ES-I3 (cell line): ENCODE results near the gene ERV3-1.
"Not testable (repeated sequence)": the region's sequence is repeated elsewhere in the genome, so short reads cannot be mapped to it uniquely, and the experiment has no call there.

ENCODE experiments used
- H3K36me3 ChIP-seq: 2 replicates; pipeline ENCODE4 v1.6.1; 2013; ENCODE audit warnings: mild to moderate bottlenecking, low read length, control low read depth, moderate library complexity; ENCODE audit not compliant: insufficient read depth
- H3K4me1 ChIP-seq: 2 replicates; pipeline ENCODE4 v1.6.1; 2013; ENCODE audit warnings: mild to moderate bottlenecking, control low read depth, low read length; ENCODE audit not compliant: insufficient read depth
- H3K9ac ChIP-seq: 2 replicates; pipeline ENCODE4 v1.6.1; 2013; ENCODE audit warnings: low read depth, mild to moderate bottlenecking, low read length, moderate library complexity
- H3K9me3 ChIP-seq: 2 replicates; pipeline ENCODE4 v1.6.1; 2013; ENCODE audit warnings: mild to moderate bottlenecking, low read length, moderate library complexity; ENCODE audit not compliant: control insufficient read depth, insufficient read depth

ERV3-1 gene

DNA sequence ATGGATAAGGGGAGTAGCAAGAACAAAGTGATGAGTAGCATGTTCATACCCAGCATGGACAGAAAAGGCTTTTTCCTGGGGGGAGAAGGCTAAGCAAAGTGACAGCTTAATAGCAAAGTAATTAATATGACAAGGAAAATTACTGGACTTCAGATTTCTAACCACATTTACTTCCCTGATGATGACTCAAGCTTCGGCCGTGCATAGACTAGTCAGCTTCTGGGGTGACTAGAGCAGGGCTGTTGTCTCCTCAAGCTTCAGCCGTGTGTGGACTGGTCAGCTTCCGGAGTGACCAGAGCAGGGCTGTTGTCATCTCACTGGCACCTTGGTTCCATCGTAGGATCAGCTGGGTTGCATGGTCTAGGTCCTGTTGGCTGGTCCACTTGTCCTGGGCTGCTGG is 13.5 kb downstream of the ERV3-1 start:
- Histone ChIP-seq H3K9me3 (peaks cover 38% of the 10 kb centered on the region), H3K4me1 (no peaks in the 10 kb centered on the region)

DNA sequence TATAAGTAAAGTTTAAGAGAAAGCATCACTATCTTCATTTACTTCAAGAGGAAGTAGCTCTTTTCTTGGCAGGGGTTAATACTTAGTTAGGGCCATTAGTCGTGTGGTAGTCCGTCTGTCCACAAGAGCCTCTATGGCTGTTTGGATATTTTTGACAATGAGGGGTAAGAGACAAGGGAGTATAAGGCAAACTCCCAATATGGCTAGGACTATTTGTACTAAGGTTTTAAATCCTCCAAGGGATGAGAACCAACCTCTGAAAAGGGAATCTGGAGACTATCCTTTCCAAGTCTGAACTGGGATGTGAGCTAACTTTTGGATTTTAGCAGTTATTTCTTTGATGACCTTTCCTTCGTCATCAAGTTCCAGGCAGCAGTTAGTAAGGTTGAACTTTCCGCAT is 15.6 kb downstream of the ERV3-1 start, which contains the start of gene ZNF117:
Gene ZNF117 (minus strand): TSS at position 101 of the 400 bp plus-strand sequence.
- no peak within 1 kb of the TSS for H3K9ac ChIP-seq
- no peaks in the 10 kb centered on the region for H3K4me1 ChIP-seq
- peaks cover 7% of the 10 kb centered on the region; the same call in 1 of the 2 replicates for H3K36me3 ChIP-seq
- H3K9me3 ChIP-seq: peaks cover 38% of the 10 kb centered on the region

More for the DNA sequence above, 13.5 kb downstream of the ERV3-1 start:
- H3K9ac ChIP-seq: no peak overlapping the region
- peaks cover 7% of the 10 kb centered on the region; the same call in 1 of the 2 replicates for H3K36me3 ChIP-seq

DNA sequence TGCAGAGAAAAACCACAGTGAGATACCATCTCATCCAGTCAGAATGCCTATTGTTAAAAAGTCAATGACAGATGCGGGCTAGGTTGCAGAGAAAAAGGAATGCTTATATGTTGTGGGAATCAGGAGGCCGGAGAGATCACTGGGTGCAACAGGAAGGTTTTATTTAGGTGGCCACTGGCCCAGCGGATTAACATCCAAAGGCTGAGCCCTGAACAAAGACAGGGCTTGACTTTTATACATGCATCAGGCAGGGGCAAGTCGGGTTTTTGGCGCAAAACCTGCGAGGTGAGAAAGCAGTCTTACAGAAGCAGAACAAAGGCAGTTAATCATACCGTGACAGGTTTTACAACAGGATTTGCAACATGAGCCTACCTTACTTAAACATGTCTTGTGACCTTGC is 16.3 kb downstream of the ERV3-1 start:
- H3K36me3 ChIP-seq: peaks cover 7% of the 10 kb centered on the region; the same call in 1 of the 2 replicates

DNA sequence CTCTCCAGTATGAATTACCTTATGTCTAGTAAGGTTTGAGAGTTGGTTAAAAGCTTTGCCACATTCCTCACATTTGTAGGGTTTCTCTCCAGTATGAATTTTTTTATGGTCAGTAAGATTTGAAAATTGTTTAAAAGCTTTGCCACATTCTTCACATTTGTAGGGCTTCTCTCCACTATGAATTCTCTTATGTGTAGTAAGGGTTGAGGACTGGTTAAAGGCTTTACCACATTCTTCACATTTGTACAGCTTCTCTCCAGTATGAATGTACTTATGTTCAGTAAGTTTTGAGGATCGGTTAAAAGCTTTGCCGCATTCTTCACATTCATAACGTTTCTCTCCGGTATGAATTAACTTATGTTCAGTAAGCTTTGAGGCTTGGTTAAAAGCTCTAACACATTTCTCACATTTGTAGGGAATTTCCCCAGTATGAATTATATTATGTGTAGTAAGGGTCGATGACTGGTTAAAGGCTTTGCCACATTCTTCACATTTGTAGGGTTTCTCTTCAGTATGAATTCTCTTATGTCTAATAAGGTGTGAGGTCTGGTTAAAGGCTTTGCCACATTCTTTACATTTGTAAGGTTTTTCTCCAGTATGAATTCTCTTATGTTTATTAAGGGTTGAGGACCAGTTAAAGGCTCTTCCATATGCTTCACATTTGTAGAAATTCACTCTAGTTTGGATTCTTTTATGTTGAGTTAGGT is 27.8 kb downstream of the ERV3-1 start:
- H3K36me3 ChIP-seq: no peaks in the 10 kb centered on the region; the same call in none of the 2 replicates
- H3K9me3 ChIP-seq: peaks cover 30% of the 10 kb centered on the region
- H3K9ac ChIP-seq: no peak overlapping the region
- no peaks in the 10 kb centered on the region for H3K4me1 ChIP-seq

More for the DNA sequence above, 16.3 kb downstream of the ERV3-1 start:
- Histone ChIP-seq H3K9me3 (peaks cover 34% of the 10 kb centered on the region), H3K9ac (no peak overlapping the region), H3K4me1 (no peaks in the 10 kb centered on the region)

DNA sequence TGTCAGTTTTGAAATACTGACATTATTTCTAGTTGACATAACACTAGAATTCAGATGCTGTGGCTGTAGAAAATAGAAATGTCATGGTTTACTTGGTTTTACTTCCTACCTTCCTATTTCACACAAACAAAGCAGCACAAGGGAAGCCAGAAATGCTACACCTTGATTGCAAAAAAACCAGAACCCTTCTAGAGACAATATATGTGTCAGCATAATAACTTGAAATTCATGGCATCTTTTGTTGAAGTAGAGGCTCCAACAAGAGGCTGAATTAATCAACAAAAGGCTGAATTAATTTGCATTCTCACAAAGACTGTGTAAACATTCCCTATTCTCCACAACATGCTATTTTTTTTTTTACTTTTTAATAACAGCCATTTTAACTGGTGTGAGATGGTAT is 40.9 kb downstream of the ERV3-1 start:
- H3K9ac ChIP-seq: no peak overlapping the region
- no peaks in the 10 kb centered on the region for H3K4me1 ChIP-seq
- no peaks in the 10 kb centered on the region; the same call in 1 of the 2 replicates for H3K36me3 ChIP-seq
- H3K9me3 ChIP-seq: peaks cover under 1% of the 10 kb centered on the region; the same call in 1 of the 2 replicates

DNA sequence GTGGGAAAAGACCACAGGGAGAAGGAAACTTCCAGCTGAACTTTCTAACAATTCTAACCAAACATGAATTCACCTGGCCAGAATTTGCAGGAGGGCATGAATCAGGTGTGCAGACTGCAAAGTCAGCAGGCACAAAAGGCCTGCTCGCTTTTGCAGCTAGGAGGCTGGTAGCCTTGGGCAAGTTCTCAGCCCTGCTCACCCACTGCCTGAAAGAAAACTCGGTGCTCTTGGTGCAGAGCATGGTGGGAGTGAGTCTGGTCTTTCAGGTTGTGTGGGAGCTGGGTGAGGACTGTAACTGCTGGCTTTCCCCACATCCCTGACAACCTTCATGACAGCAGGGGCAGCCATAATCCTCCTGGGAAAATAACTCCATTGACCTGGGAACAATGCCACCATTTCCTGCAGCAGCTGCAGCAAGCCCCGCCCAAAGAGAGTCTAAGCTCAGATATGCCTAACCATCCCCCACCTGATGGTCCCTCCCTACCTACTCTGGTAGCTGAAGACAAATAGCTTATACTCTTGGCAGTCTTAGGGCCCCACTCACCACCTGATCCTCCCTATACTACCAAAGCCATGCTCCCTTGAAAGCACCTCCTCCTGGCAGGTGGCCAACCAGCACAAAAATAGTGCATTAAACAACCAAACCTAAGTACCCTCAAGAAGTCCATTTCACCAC is 47.3 kb downstream of the ERV3-1 start:
- no peaks in the 10 kb centered on the region for H3K4me1 ChIP-seq
- peaks cover 6% of the 10 kb centered on the region for H3K9me3 ChIP-seq
- H3K36me3 ChIP-seq: no peaks in the 10 kb centered on the region
- H3K9ac ChIP-seq: no peak overlapping the region

DNA sequence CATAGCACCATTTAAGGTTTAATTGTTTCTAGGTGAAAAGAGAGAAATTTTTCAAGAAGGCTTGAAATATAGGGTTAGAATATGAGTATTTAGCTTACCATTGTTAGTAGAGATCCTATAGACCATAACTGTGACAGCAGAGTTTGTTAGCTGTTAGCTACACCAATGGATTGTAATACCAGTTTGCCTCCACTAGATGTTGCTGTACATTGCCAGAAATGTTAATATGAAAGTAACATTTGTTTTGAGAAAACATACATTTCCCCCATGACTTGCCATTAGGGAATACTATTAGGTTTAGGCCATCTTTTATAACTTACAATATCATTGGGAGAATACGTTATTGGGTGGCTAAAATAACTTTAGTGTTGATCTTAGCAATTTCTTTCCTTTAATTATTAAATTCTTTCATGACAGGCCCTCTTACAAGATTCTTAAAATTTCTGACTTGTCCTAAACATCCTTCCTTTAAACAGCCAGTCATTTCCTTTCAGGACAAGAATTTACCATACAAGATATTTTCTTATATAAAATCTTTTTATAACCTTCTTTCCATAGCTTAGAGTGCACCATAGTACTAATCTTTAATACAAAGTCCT is 55.1 kb downstream of the ERV3-1 start:
- Histone ChIP-seq H3K9ac (no peak overlapping the region), H3K4me1 (no peaks in the 10 kb centered on the region), H3K36me3 (no peaks in the 10 kb centered on the region), H3K9me3 (no peaks in the 10 kb centered on the region; the same call in 1 of the 2 replicates)

DNA sequence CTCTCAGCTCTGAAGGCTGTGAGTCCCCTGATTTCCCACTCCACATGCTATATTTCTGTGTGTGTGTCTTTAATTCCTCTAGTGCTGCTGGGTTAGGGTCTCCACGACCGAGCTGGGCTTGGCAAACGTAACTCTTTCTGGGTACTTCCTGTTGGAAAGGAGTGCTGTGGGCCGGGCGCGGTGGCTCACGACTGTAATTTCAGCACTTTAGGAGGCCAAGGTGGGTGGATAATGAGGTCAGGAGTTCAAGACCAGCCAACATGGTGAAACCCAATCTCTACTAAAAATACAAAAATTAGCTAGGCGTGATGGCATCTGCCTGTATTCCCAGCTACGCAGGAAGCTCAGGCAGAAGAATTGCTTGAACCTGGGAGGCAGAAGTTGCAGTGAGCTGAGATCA is 55.8 kb downstream of the ERV3-1 start:
- not testable (repeated sequence) for H3K9me3 ChIP-seq, H3K36me3 ChIP-seq, H3K4me1 ChIP-seq, H3K9ac ChIP-seq

DNA sequence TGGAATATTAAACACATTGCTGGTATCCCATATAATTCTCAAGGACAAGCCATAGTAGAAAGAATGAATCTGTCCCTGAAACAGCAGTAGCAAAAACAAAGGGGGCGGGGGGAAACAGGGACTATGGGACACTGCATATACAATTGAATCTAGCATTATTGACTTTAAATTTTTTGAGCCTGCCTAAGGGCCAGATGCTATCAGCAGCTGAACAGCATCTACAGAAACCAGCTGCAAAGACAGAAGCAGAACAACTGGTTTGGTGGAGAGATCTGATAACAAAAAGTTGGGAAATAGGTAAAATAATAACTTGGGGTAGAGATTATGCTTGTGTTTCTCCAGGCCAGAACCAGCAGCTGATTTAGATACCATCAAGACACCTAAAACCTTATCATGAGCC is 57.7 kb downstream of the ERV3-1 start:
- H3K9ac ChIP-seq, H3K4me1 ChIP-seq, H3K36me3 ChIP-seq, H3K9me3 ChIP-seq: not testable (repeated sequence)

DNA sequence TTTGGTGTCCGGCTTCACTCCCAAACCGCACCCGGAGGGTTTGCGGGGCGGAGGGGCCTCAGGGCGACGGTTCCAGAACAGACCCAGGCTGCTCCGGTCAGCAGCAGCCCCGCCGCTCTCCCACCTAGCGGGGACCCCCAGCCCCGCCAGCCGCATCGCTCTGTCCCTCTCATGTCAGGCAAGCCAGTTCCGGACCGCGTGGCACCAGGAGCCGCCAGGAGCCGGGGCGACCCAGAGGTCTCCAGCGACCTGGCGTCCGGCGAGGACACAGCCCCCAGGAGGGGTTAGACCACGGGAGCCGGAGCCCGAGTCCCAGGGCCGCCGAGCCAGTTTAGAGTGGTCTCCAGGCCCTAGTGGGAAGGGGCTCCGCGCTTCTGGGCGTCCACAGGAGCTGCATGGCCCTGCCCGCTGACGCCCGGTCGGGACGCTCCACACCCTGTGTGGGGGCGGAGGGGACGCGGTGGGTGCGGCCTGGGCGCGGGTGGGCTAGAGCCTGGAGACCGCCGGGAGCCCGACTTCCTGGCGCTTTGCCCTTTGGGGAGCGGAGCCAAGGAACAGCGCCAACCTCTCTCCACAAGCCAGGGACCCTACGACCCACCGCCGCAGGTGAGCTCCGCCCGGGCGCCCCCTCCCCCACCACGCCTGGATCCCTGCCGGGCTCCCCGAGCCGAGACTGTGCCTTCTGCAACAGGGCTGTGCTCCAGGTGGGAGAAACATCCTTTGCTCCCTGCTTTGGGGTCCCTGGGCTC is 59.1 kb downstream of the ERV3-1 start:
- no peaks in the 10 kb centered on the region for H3K4me1 ChIP-seq
- H3K9ac ChIP-seq: peak overlapping the region; percentile 62
- H3K9me3 ChIP-seq: no peaks in the 10 kb centered on the region
- no peaks in the 10 kb centered on the region for H3K36me3 ChIP-seq

DNA sequence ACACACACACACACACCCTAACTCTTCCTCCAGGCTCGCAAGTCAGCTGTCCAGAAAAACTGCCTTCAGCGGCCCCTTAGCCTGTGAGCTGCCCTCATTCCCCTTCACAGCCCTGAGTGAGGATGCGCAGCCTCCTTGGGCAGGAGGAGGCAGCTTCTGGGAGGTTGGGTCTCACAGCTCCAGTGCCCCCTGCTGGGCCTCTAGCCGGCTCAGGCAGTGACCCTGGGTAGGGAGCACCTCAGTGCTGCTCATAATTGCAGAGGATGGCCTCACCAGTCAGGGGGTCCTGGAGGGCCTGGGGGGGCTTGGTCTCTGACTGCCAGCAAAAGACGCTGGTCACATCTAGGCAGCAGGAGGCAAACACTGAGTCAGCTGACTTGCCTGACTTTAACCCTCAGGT is 59.7 kb downstream of the ERV3-1 start:
- no peaks in the 10 kb centered on the region for H3K9me3 ChIP-seq
- no peaks in the 10 kb centered on the region for H3K4me1 ChIP-seq
- no peaks in the 10 kb centered on the region for H3K36me3 ChIP-seq
- H3K9ac ChIP-seq: peak overlapping the region; percentile 62; the same call in 1 of the 2 replicates

DNA sequence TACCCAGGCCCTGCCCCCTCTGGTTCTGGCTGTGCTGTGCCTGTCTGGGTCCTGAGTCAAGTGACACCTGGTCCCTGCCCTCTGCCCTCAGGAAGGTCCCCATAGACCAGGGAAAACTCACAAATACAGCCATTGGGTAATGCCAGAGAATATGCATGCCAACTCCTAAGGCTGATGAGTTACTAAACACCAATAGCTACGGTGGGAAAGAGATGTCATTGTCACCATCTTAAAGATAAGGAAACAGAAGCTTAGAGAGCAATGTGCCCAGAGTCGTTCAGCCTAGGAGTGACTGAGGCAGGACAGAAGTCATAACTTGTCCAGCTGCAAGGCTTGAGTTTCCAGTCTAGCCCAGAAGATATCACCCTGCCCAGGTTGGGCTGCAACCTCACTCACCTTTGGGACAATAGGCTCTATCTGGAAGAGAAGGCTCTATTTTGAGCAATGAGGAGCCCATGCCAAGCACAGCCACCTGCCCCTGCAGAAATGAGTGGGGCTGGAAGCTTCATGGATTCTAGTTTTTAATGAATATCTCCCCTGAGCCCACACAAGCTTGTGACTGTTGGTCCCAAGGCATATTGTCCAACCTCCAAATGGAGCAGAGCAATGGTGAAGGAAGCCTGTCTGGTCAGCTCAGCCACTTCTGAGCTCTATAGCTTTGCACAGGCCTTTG is 60.8 kb downstream of the ERV3-1 start:
- H3K9ac ChIP-seq: no peak overlapping the region

DNA sequence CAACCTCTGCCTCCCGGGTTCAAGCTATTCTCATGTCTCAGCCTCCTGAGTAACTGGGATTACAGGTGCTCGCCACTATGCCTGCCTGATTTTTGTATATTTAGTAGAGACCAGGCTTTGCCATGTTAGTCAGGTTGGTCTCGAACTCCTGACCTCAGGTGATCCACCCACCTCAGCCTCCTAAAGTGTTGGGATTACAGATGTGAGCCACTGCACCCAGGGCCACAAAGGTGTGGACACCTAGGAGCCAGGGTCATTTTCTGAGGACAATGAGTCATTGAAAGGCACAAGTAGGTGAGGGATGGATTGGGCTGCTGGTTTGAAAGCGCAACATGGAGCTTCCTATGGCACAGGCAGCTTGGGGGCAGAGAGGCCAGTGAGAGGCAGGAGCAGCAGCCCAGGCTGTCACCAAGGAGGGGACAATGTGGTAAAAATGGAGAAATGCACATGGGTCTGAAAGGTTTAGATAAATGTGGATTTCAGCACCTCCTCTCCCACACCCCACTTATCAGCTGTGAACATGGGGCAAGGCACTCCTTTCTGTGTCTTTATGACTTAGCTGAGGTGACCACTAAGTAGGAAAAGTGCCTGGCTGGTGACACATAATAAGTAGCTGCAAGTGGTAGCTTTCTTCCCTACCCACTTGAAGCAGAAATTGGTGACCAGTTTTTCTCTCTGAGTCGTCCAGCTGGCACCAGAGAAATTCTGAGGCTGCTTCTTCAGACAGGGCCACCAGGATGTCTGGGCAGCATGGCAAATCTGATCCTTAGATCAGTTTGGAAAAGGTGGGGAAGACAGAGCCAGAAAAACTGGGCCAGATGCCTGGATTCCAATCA is 61.6 kb downstream of the ERV3-1 start:
- not testable (repeated sequence) for H3K36me3 ChIP-seq, H3K9ac ChIP-seq, H3K4me1 ChIP-seq

More for the DNA sequence above, 60.8 kb downstream of the ERV3-1 start:
- no peaks in the 10 kb centered on the region for H3K36me3 ChIP-seq
- H3K9me3 ChIP-seq: no peaks in the 10 kb centered on the region
- H3K4me1 ChIP-seq: no peaks in the 10 kb centered on the region

More for the DNA sequence above, 61.6 kb downstream of the ERV3-1 start:
- H3K9me3 ChIP-seq: not testable (repeated sequence)
